HepG2 (cell line): ENCODE results near the gene PKIG. TPM values are rescaled to one million over a fixed set of nuclear protein-coding genes. Genes with fewer than 3 reads are reported as not detected.

ENCODE experiments used
- ATF3 ChIP-seq: sonication (generic); formaldehyde crosslinking; IDR thresholded peaks from 2 replicates; pipeline ENCODE4 v1.4.0; 2020; ENCODE audit warnings: missing genetic modification reagents
- DPF2 ChIP-seq: sonication (generic); formaldehyde crosslinking; IDR thresholded peaks from 2 replicates; pipeline ENCODE4 v1.4.0; 2020; ENCODE audit warnings: mild to moderate bottlenecking, low read depth, missing genetic modification reagents, borderline replicate concordance
- EZH2 ChIP-seq: conservative IDR thresholded peaks from 2 replicates; pipeline ENCODE4 v1.6.1; 2012; ENCODE audit warnings: mild to moderate bottlenecking, low read depth, low read length, moderate library complexity
- GLI4 ChIP-seq: sonication (generic); formaldehyde crosslinking; IDR thresholded peaks from 2 replicates; pipeline ENCODE4 v1.5.1; 2020; ENCODE audit warnings: missing genetic modification reagents, mild to moderate bottlenecking, moderate library complexity, borderline replicate concordance
- HES4 ChIP-seq: sonication (generic); formaldehyde crosslinking; IDR thresholded peaks from 2 replicates; pipeline ENCODE4 v1.9.0; 2021; ENCODE audit warnings: mild to moderate bottlenecking, missing genetic modification reagents, borderline replicate concordance
- HMGXB3 ChIP-seq: sonication (generic); formaldehyde crosslinking; IDR thresholded peaks from 2 replicates; pipeline ENCODE4 v1.4.0; 2020; ENCODE audit warnings: missing genetic modification reagents, borderline replicate concordance
- JUND ChIP-seq: sonication (generic); formaldehyde crosslinking; IDR thresholded peaks from 2 replicates; pipeline ENCODE4 v1.8.0; 2022; ENCODE audit warnings: mild to moderate bottlenecking, missing genetic modification reagents
- MXD4 ChIP-seq: IDR thresholded peaks from 2 replicates; pipeline ENCODE4 v1.6.1; 2016; ENCODE audit warnings: mild to moderate bottlenecking, missing biosample characterization, missing genetic modification reagents
- PAWR ChIP-seq: sonication (generic); formaldehyde crosslinking; IDR thresholded peaks from 2 replicates; pipeline ENCODE4 v1.4.0; 2020; ENCODE audit warnings: missing genetic modification reagents, mild to moderate bottlenecking, borderline replicate concordance
- RARG ChIP-seq: sonication (generic); formaldehyde crosslinking; IDR thresholded peaks from 2 replicates; pipeline ENCODE4 v1.4.0; 2020; ENCODE audit warnings: low read depth, mild to moderate bottlenecking, missing genetic modification reagents
- RCOR2 ChIP-seq: IDR thresholded peaks from 2 replicates; pipeline ENCODE4 v1.6.1; 2016; ENCODE audit warnings: missing biosample characterization, missing genetic modification reagents
- SAP130 ChIP-seq: IDR thresholded peaks from 2 replicates; pipeline ENCODE4 v1.6.1; 2016; ENCODE audit warnings: low read depth
- SIN3B ChIP-seq: fragments of 150-350 bp; IDR thresholded peaks from 2 replicates; pipeline ENCODE4 v1.6.1; 2014; ENCODE audit warnings: low read length
- SOX5 ChIP-seq: IDR thresholded peaks from 2 replicates; pipeline ENCODE4 v1.6.1; 2016; ENCODE audit warnings: borderline replicate concordance
- ZBTB14 ChIP-seq: sonication (generic); formaldehyde crosslinking; IDR thresholded peaks from 2 replicates; pipeline ENCODE4 v1.4.0; 2020; ENCODE audit warnings: missing genetic modification reagents
- ZFP91 ChIP-seq: sonication (generic); formaldehyde crosslinking; IDR thresholded peaks from 2 replicates; pipeline ENCODE4 v1.9.0; 2022; ENCODE audit warnings: missing genetic modification reagents, mild to moderate bottlenecking, borderline replicate concordance
- ZNF224 ChIP-seq: sonication (generic); formaldehyde crosslinking; IDR thresholded peaks from 2 replicates; pipeline ENCODE4 v1.5.0; 2020; ENCODE audit warnings: mild to moderate bottlenecking, missing genetic modification reagents
- ZNF256 ChIP-seq: sonication (generic); formaldehyde crosslinking; conservative IDR thresholded peaks from 2 replicates; pipeline ENCODE4 v1.4.0; 2020; ENCODE audit warnings: missing genetic modification reagents
- ZNF550 ChIP-seq: sonication (generic); formaldehyde crosslinking; IDR thresholded peaks from 2 replicates; pipeline ENCODE4 v1.4.0; 2020; ENCODE audit warnings: mild to moderate bottlenecking, missing genetic modification reagents, borderline replicate concordance
- ZNF572 ChIP-seq: sonication (generic); formaldehyde crosslinking; IDR thresholded peaks from 2 replicates; pipeline ENCODE4 v1.5.1; 2020; ENCODE audit warnings: mild to moderate bottlenecking, missing genetic modification reagents
- ZNF75D ChIP-seq: sonication (generic); formaldehyde crosslinking; IDR thresholded peaks from 2 replicates; pipeline ENCODE4 v1.8.1; 2023; ENCODE audit warnings: missing genetic modification reagents, mild to moderate bottlenecking, borderline replicate concordance
- polyA plus RNA-seq, 8 experiments: library from polyadenylated mRNA; depleted of rRNA in 3 of 8; stranded (reverse) in 7 of 8; unstranded in 1 of 8; fragments of >200 nt; fragmentation: Illumina TruSeq in 4 of 8; extraction: Trizol in 4 of 8; gene quantifications; 2 replicates each; pipeline versions ENCODE4 v1.2.1 to v1.2.3, GENCODE V29; 2011 to 2016; ENCODE audit warnings: low read depth in 4 of 8, missing spikeins in 1 of 8, mixed read lengths in 1 of 8; ENCODE audit not compliant: insufficient read depth in 1 of 8
- total RNA-seq, 5 experiments: library from RNA; depleted of rRNA; stranded (reverse); fragments of >200 nt; fragmentation: Illumina TruSeq; extraction: Trizol; gene quantifications; 2 replicates each; pipeline ENCODE4 v1.2.3, GENCODE V29; 2016; ENCODE audit warnings: low read depth in 1 of 5
- TF ChIP-seq, protein P1 (sequence below), 2 experiments: fragments of 450-650 bp in 1 of 2; sonication (generic) in 1 of 2; formaldehyde crosslinking; IDR thresholded peaks; 2 replicates each; pipeline versions ENCODE4 v1.5.0 to v1.8.0; 2020 to 2022; ENCODE audit warnings: mild to moderate bottlenecking in 1 of 2, missing genetic modification reagents in 1 of 2

Gene PKIG
- total and polyA plus RNA-seq, 2 of the 13 experiments (the other 11 are each of a cell fraction or from before 2014, with no cell fraction given): 30.8 to 44.5 TPM

DNA sequence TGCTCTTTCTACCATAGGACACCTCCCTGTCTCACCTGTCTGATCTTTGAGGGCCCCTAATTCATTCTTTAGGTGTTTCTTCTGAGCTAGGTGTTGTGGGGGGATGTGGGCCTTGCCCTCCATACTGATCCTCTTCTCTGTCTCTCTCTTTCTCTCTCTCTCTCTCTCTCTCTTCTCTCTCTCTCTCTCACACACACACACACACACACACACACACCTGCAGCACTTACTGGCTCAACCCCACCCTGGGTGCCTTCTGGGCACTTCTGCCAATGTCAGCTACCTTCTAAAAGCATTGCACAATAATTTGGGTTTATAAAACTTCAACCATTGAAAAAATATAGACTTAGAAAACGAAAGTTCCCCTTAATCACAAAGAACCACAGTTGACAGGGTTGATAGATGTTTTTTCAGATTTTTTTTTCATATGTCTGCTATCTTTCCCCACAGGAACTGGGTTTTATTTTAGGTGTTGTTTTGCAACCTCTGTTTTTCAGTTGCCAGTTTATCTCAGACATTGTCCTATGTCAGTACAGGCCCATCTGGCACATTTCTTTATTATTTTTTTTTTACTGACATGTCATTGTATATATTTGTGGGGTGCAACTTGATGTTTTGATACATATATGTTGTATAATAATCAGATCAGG lies 28.1 kb downstream of the PKIG start (continued):
- no peak for TF ChIP-seq ZNF256 (CRISPR knock-in tag)
- TF ChIP-seq JUND (CRISPR knock-in tag): no peak
- no peak for TF ChIP-seq RARG (CRISPR knock-in tag)
- 0 out of 2 replicates have a peak, but pooled peaks have one; percentile 11 for TF ChIP-seq PAWR (CRISPR knock-in tag)
- TF ChIP-seq ATF3: no peak
- no peak for TF ChIP-seq ZNF572 (CRISPR knock-in tag)
- no peak for TF ChIP-seq RCOR2 (CRISPR knock-in tag)
- TF ChIP-seq ZNF75D (CRISPR knock-in tag): no peak
- TF ChIP-seq EZH2: no peak
- TF ChIP-seq SOX5 (CRISPR knock-in tag): no peak
- no peak for TF ChIP-seq GLI4 (CRISPR knock-in tag)
- TF ChIP-seq SIN3B: no peak
- TF ChIP-seq ZFP91 (CRISPR knock-in tag): no peak
- no peak for TF ChIP-seq ZBTB14 (CRISPR knock-in tag)
- no peak for TF ChIP-seq ZNF550 (CRISPR knock-in tag)
- no peak for TF ChIP-seq ZNF224 (CRISPR knock-in tag)
- TF ChIP-seq SAP130 (CRISPR knock-in tag): no peak
- TF ChIP-seq, protein P1, sequence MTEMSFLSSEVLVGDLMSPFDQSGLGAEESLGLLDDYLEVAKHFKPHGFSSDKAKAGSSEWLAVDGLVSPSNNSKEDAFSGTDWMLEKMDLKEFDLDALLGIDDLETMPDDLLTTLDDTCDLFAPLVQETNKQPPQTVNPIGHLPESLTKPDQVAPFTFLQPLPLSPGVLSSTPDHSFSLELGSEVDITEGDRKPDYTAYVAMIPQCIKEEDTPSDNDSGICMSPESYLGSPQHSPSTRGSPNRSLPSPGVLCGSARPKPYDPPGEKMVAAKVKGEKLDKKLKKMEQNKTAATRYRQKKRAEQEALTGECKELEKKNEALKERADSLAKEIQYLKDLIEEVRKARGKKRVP (CRISPR knock-in tag; IDR thresholded peaks at IDR 0.05): no peak
- TF ChIP-seq HES4 (CRISPR knock-in tag): no peak
- TF ChIP-seq HMGXB3 (CRISPR knock-in tag): no peak
- no peak for TF ChIP-seq DPF2 (CRISPR knock-in tag)
- no peak for TF ChIP-seq MXD4 (CRISPR knock-in tag)
